DMS 273 (cell line): ENCODE results near the gene DGLUCY.
"Not testable (repeated sequence)": the region's sequence is repeated elsewhere in the genome, so short reads cannot be mapped to it uniquely, and the experiment has no call there.

ENCODE experiments used
- DNase-seq: peaks from one replicate; lab custom pipeline; 2025; ENCODE audit not compliant: unreplicated experiment; lab: John Stamatoyannopoulos, UW

Gene DGLUCY

DNA sequence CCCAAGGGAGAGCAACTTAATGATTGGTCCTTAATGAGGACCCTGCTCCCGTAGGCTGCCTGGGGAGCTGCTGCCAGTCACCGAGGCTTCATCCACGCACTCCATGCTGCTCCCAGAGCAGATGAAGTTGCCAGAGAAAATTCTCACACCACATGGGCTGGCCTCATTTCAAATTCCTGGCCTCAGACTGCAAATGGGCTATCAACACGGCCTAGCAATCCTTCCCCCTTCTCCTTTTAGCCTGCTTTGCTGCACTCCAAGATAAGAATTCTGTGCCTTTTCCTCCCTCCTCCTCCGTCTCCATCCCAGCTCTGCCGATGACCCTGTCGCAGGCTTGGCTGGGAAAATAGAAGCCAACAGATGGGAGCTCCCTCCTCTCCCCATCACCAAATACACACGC is 10.8 kb upstream of the DGLUCY start:
- DNase-seq: peak; percentile 47

DNA sequence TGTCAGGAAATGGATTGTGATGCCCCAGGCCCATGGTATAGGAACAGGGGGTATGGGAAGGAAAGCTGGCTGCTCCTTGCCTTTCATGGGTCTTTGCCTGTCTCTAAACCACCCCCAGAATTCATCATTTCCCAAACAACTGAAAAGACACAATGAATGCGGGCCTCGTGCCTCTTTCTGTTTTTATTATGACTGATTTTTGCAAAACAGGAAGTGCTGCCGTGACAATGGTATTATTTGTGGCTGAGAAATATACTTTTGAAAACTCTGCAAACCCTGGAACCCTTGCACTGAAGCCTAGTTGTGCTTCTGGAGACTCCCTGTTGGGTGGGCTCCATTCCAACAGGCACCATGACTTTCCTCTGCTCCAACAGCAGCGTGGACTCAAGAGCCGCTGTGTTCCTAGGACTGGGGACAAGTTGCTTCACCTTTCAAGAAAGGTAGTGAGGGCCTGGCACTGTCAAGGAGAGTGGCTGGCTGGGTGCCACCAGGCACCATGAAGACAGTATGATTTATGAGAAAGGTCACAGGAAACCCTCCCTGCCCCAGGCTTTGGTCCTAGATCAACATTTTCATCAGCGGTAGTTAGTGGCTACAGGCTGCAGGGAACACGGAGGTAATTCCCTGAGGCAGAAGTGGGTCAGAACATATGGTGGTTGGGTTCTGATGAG is 4.8 kb upstream of the DGLUCY start:
- peak; percentile 51 for DNase-seq

DNA sequence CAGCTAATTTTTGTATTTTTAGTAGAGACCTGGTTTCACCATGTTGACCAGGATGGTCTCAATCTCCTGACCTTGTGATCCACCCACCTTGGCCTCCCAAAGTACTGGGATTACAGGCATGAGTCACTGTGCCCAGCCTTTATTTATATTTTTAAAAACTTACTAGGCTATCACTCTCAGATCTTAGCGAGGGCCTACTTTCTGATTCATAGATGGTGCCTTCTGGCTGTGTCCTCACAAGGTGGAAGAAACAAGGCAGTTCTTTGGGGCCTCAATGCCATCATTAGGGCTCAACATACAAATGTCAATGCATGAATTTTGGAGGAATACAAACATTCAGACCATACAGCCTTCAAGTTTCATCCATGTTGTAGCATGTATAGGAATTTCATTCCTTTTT is 2.4 kb upstream of the DGLUCY start:
- no peak for DNase-seq

DNA sequence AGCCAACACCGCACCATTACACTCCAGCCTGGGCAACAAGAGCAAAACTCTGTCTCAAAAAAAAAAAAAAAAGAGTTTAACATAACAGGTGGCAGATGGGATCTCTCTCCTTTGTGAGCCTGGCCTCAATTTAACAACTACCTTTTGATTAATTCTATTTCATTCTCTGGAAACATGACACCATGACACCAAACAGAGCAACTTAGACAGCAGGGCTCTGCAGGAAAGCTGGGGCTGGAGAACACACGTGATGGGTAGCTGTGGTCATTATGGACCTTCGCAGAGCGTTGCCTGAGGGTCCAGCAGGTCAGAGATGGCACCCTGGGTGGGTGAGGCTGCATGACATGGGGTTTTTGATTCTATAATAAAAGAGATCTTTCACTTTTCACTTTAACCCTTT is 1.7 kb upstream of the DGLUCY start:
- peak; percentile 88 for DNase-seq

DNA sequence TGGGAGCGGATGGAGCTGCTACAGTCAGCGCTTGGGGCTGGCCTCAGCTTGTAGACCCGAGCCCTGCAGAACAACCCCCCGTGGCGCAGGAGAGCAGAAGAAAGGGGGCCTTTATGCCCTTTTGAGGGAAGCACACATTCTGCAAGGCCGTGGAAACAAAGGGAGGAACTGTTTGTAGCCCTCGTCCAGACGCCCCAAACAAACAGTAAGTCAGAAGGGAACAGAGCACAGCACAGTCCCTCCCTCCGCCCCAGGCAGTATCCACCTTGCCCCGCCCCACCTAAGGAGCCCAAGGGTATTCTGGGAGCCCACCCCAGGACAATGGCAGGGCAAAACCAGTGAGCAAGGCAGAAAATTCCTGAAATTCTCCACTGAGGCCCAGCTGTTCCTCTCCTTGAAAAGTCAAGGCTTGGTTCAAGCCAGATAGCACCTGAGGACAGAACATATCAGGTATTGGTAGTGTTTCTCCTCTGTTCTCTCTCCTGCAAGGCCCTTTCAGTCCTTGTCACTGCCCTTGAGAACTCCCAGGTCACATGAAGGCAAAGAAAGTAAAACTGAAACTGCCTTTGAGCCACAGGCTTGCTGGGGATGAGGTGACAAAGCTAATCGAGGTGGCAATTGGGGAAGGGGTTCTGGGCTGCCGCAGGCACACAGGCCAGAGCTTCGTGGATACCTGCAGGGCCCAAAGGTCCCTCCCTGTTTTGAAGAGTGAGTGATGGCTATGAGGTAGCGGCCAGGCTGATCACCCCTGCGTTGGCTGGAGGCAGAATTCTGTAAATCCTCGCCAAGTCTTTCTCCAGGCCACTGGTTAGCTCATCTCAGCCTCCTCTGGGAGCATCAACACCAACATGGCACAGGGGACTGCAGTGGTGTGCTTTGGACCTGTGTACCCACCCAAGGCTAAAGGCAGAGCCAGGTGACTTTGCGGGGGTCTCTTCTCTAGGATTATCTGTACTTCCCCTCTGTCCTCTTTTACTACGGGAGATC is 499 bp downstream of the DGLUCY start:
- DNase-seq: peak; percentile 85

DNA sequence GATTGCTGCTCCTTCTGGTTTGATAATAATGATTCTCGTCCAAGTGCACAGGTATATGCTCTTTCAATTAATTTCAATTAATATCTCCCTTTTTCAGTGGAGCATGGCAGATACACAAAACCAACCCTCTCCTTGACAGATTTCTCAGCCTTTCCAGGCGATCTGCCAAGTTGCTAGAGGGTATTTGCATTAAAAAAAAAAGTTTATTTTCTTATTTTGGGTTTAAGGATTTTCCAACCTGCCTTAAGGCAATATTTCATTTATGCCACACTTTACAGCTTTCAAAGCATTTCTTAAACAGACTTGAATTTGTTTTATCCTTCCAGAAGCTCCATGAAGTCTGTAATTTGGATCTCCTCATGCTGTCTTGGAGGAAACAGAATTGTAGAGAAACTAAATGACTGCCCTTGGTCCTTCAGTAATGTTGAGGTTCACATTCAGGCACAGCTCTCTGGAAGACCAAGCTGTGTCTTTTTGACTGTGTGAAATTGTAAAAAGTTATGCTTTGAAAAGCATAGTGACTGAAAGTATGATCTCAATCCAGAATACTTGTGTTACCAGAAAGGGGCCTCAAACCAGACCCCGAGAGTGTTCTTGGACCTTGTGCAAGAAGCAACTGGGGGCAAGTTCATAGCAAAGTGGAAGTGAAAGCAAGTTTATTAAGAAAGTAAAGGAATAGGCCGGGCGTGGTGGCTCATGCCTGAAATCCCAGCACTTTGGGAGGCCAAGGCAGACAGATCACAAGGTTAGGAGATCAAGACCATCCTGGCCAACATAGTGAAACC is 2.3 kb downstream of the DGLUCY start:
- peak; percentile 76 for DNase-seq

DNA sequence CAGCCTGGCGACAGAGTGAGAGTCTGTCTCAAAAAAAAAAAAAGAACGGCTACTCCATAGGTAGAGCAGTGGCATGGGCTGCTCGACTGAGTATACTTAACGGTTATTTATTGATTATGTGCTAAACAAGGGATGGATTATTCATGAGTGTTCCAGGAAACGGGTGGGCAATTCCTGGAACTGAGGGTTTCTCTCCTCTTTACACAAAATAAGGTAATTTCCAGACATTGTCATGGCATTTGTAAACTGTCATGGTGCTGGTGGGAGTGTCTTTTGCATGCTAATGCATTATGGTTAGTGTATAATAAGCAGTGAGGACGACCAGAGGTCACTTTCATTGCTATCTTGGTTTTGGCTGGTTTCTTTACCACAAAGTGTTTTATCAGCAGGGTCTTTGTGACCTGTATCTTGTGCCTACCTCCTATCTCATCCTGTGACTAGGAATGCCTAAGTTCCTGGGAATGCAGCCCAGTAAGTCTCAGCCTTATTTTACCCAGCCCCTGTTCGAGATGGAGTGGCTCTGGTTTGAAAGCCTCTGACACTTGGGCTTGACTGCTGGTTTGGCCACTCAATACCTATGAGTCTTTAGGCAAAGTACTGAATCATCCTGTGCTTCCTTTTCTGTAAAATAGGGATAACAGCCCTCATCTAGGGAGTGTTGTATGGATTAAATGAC is 3.2 kb downstream of the DGLUCY start:
- DNase-seq: no peak

DNA sequence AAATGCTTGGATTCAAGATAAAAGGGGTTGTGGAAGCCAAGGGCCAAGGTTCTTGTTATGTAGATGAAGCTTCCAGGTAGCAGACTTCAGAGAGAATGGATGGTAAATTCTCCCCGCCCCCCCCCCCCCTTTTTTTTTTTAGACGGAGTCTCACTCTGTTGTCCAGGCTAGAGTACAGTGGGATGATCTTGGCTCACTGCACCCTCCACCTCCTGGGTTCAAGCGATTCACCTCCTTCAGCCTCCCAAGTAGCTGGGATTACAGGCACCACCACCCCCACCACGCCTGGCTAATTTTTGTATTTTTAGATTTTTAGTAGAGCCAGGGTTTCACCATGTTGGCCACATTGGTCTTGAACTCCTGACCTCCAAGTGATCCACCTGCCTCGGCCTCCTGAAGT is 4.1 kb downstream of the DGLUCY start:
- no peak for DNase-seq

DNA sequence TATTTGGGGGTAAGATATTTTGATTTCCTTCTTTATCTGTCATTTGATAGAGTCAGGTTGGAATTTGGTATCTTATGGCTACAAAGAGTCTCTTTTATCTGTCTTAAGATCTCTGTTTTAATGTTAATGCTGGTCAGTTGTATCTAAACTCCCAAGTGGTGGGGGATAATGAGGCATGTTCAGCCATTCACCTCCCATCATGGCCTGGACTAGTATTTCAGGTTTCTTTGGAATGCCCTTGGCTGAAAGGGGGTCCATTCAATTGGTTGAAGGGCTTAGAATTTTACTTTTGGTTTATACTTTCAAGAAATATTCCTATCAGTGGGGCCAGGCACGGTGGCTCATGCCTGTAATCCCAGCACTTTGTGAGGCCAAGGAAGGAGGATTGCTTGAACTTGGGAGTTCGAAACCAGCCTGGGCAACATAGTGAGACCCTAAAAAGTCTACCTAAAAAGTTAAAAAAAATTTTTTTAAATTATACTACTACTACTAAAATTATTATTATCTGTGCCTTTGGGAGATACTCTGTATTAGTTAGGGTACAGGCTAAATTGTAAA is 4.7 kb downstream of the DGLUCY start:
- no peak for DNase-seq

DNA sequence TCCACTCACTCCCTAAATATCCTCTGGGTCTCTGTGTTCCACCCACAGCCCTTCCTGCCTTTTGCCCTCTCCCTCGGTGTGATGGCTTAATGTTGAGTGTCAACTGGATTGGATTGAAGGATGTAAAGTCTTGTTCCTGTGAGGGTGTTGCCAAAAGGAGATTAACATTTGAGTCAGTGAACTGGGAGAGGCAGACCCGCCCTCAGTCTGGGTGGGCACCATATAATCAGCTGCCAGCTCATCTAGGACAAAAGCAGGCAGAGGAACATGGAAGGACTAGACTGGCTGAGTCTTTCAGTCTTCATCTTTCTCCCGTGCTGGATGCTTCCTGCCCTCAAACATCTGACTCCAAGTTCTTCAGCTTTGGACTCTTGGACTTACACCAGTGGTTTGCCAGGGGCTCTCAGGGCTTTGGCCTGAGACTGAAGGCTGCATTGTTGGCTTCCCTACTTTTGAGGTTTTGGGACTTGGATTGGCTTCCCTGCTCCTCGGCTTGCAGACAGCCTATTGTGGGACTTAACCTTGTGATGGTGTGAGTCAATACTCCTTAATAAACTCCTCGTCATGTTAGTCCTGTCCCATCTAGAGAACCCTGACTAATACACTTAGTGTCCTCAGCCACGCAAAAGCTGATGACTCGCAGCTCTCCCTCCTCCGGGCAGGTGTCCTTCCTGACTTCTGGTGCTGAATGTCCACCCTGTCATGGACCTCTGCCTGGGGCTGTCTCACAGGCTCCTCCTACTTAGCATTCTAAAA is 5.9 kb downstream of the DGLUCY start:
- DNase-seq: no peak

DNA sequence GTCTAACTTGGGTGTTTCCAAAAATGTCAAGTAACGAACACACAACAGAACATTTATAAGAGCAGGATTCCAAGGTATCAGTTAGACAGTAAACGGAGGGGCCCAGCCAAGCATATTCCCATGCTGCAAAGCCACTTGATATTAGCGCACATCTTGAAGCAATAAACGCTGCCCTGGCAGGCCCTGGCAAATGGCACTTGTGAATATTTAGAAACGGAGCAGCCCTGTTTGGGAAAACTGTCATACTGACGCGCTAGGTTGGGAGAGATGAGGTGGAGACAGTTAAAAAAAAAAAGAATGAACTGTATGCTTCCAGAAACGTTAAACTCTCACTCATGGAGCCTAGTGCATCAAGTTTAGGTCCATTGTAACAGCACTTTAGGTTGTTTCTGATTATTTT is 9.3 kb downstream of the DGLUCY start:
- peak; percentile 33 for DNase-seq

DNA sequence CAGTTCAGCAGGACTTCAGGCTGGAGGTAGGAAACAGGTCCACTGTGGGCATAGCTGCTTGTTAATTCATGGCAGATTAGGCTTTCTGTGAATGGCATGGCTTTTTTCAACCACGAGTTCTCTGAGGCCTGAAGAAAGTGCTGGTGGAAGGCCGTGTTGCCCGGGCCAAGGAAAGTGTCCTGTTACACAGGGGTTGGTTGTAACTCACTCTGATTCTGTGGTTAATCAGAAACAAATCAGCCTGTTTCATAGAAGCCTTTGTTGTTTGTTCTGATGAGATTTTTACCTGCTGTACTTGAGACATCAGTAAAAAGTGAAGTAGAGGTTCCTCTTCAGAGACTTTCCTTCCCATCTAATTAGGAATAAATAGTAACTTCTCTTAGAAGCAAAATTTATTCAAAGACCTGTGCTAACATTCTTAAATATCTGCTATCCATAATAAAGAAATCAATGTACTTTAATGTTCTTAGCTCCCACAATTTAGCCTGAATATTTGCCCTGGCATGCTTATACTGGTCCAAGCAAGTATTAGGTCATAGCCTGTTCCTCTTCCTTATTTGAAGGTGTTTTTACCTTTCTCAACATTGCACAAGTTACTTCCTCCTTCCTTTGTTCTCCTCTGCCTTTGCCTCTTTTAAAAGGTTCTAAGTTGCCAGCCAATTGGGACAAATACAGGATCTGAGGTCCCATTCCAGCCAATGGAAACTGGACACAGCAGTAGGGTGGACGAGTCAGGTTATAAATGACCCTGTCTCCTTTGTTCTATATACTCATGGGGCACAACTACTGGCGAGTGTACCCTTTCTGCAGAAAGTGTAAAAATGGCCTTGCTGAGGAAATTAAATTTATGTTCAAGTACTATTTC is 10.8 kb downstream of the DGLUCY start:
- not testable (repeated sequence) for DNase-seq

DNA sequence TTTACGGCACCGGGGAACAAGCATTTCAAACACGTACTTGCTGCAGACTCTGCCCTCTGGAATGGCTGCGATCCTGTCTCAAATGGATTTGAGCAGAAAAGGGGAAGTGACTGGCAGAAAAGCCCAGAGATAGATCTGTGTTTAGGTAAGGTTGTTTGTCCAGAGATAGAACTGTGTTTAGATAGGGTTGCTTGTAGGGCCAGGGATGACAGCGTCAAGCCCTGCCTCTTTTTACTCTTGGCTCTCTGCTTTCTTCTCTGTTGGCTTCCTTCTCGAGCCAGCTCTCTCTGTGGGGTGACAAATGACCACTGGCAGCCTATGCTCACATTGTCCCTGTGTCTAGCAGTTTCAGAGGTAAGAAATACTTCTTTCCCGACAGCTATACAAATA is 11.4 kb downstream of the DGLUCY start:
- DNase-seq: no peak

DNA sequence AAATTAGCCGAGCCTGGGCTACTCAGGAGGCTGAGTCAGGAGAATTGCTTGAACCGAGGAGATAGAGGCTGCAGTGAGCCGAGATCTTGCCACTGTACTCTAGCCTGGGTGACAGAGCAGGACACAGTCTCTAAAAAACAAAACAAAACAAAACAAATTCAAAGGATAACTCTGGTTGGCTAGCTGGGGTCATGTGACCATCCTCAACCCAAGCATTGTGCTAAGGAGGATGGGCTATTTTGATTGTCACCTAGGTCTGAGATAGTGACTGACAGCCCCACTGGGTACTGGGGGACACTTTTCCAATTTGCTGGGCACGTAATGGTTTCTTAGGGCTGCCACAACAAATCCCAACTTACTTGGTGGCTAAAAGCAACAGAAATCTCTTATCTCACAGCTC is 11.9 kb downstream of the DGLUCY start:
- DNase-seq: no peak

DNA sequence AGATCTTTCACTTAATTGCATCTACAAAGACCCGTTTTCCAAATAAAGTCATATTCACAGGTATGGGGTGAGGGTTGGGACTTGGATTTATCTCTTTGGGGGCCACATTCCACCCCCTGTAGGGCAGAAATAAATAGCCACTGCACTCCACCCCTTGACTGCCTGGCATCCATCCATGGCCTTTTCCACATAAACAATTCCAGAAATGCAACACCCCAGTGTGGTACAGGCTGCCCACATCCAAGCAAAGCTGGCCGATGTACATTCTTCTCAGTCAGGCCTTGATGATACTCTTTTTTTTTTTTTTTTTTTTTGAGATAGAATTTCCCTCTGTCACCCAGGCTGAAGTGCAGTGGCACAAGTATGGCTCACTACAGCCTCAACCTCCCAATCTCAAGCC is 12.9 kb downstream of the DGLUCY start:
- DNase-seq: no peak

DNA sequence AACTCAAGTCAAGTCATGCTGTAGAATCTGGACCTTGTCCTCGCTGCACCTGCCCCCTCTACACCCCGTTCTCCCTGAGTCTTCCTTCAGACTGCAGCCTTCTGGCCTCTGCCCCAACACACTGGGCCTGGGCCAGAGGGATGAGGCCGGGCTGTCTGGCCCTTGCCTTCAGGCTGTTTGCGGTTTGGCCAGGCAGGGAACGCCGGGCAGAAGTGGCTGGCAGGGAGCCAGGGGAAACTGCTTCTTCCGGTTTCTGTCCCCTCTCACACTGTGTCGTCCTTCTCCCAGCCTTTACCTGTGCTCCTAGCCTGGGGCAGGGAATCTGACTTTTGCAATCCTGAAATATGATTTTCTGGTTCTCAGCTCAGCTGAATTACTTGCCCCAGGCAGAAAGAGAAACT is 13.5 kb downstream of the DGLUCY start:
- DNase-seq: peak; percentile 33

DNA sequence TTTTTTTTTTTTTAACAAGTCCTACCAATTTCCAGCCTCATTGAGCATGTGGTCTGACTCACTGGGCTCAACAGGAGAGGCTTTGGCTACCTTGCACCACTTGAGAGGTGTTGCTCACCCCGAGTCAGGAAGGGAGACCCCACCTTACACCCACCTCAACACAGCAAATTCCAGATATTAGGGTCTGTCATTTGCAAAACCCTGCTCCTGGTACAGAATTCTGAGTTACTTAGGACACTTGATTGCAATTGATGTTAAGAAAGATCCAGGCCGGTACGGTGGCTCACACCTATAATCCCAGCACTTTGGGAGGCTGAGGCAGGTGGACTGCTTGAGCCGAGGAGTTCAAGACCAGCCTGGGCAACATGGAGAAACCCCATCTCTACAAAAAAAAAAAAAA is 14.1 kb downstream of the DGLUCY start:
- DNase-seq: no peak

DNA sequence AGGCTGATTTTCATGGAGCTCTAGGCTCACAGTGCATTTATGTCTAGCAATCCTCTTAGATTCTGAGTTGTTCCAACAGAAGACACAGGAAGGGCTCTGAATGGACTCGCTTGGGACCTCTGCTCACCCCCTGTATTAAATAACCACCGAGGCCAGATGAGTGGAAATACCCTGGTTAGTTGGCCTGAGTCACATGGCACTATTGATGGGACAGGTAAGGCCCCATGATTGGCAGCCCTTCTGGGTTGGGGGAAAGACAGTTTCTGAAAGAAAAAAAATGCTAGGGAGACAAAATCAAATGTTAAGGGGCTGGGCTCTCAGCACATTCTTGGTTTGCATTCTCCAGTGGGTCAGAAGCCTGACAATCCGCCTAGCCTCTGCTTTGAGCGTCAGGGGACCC is 14.8 kb downstream of the DGLUCY start:
- no peak for DNase-seq

DNA sequence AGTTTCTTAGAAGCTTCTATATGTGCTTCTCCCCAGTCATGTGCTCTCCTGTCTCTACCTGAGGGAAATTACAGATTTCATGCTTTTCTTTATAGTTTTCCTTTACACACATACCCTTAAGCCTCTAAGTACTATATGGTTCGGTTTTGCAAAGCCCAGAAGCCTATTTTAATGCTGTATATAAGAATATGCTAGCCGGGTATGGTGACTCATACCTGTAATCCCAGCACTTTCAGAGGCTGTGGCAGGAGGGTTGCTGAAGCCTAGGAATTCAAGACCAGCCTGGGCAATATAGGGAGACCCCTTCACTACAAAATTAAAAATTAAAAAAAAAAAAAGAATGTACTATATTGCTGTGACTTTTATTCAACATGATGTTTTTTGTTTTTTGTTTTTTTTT is 15.4 kb downstream of the DGLUCY start:
- DNase-seq: no peak
